ENCODE results near the gene CELF4. TPM values are rescaled to one million over a fixed set of nuclear protein-coding genes. Genes with fewer than 3 reads are reported as not detected.
"Not testable (repeated sequence)": the region's sequence is repeated elsewhere in the genome, so short reads cannot be mapped to it uniquely, and the experiment has no call there.

CELF4 gene
- total RNA-seq, 1 experiment from 2014 or later, result 0.11 TPM

- Mint-ChIP-seq H3K4me1 (ENCODE audit: low read depth, unreplicated experiment) (no peaks in the 10 kb centered on the region), H3K9me3 (ENCODE audit: unreplicated experiment) (no peaks in the 10 kb centered on the region), H3K4me3 (ENCODE audit: unreplicated experiment) (no peak overlapping the region), H3K27me3 (ENCODE audit: insufficient read depth, unreplicated experiment) (peaks cover 21% of the 10 kb centered on the region), H3K27ac (ENCODE audit: unreplicated experiment) (no peak overlapping the region), H3K36me3 (ENCODE audit: insufficient read depth, unreplicated experiment) (no peaks in the 10 kb centered on the region)
- Histone ChIP-seq H3K9me3 (no peaks in the 10 kb centered on the region), H3K36me3 (ENCODE audit: control insufficient read depth, insufficient read depth, low read length) (no peaks in the 10 kb centered on the region), H3K4me3 (ENCODE audit: low read depth, low read length) (no peak overlapping the region), H3K27me3 (replicated peaks; ENCODE audit: control insufficient read depth, insufficient read depth, low read length) (no peaks in the 10 kb centered on the region), H3K4me1 (no peaks in the 10 kb centered on the region)
- CTCF ChIA-PET, result no interaction called here
- BruUV-seq (replicated peaks), result no TSS peak
- intact Hi-C loops (cut with micrococcal nuclease; ENCODE audit: unreplicated experiment), result no loop called here
- POLR2A ChIA-PET, result no interaction called here
- TF ChIP-seq CTCF (IDR thresholded peaks at IDR 0.05; ENCODE audit: insufficient read depth in 1 of 2, low read depth in 1 of 2, low read length in 1 of 2, severe bottlenecking in 1 of 2, unreplicated experiment in 1 of 2), result no peak
- DNase-seq, result no peak
Measured at GRCh38 chr18:37464257-37464656, 101.3 kb downstream of the CELF4 start.

- H3K27ac Mint-ChIP-seq (ENCODE audit: unreplicated experiment); H3K4me3 Mint-ChIP-seq (ENCODE audit: unreplicated experiment); H3K9me3 ChIP-seq; H3K4me1 ChIP-seq; H3K4me3 ChIP-seq (ENCODE audit: low read depth, low read length); H3K9me3 Mint-ChIP-seq (ENCODE audit: unreplicated experiment); BruUV-seq (replicated peaks); CTCF ChIA-PET; H3K36me3 ChIP-seq (ENCODE audit: control insufficient read depth, insufficient read depth, low read length); intact Hi-C loops (cut with micrococcal nuclease; ENCODE audit: unreplicated experiment); H3K36me3 Mint-ChIP-seq (ENCODE audit: insufficient read depth, unreplicated experiment); POLR2A ChIA-PET; H3K4me1 Mint-ChIP-seq (ENCODE audit: low read depth, unreplicated experiment); DNase-seq; H3K27me3 ChIP-seq (replicated peaks; ENCODE audit: control insufficient read depth, insufficient read depth, low read length): not testable (repeated sequence)
- peaks cover 18% of the 10 kb centered on the region for H3K27me3 Mint-ChIP-seq (ENCODE audit: insufficient read depth, unreplicated experiment)
Measured at GRCh38 chr18:37461329-37461728, 104.3 kb downstream of the CELF4 start.

- H3K4me1 Mint-ChIP-seq (ENCODE audit: low read depth, unreplicated experiment), result no peaks in the 10 kb centered on the region
- H3K36me3 ChIP-seq (ENCODE audit: control insufficient read depth, insufficient read depth, low read length), result no peaks in the 10 kb centered on the region
- no peak for DNase-seq
- H3K27me3 Mint-ChIP-seq (ENCODE audit: insufficient read depth, unreplicated experiment), result peaks cover 17% of the 10 kb centered on the region
- H3K4me3 ChIP-seq (ENCODE audit: low read depth, low read length), result no peak overlapping the region
- no peak overlapping the region for H3K4me3 Mint-ChIP-seq (ENCODE audit: unreplicated experiment)
- H3K9me3 Mint-ChIP-seq (ENCODE audit: unreplicated experiment), result no peaks in the 10 kb centered on the region
- H3K27ac Mint-ChIP-seq (ENCODE audit: unreplicated experiment), result no peak overlapping the region
- TF ChIP-seq CTCF (IDR thresholded peaks at IDR 0.05; ENCODE audit: insufficient read depth in 1 of 2, low read depth in 1 of 2, low read length in 1 of 2, severe bottlenecking in 1 of 2, unreplicated experiment in 1 of 2), result no peak
- ChIA-PET POLR2A (no interaction called here), CTCF (no interaction called here)
- H3K27me3 ChIP-seq (replicated peaks; ENCODE audit: control insufficient read depth, insufficient read depth, low read length), result no peaks in the 10 kb centered on the region
- no peaks in the 10 kb centered on the region for H3K4me1 ChIP-seq
- BruUV-seq (replicated peaks), result no TSS peak
- no peaks in the 10 kb centered on the region for H3K9me3 ChIP-seq
- intact Hi-C loops (cut with micrococcal nuclease; ENCODE audit: unreplicated experiment), result no loop called here
- no peaks in the 10 kb centered on the region for H3K36me3 Mint-ChIP-seq (ENCODE audit: insufficient read depth, unreplicated experiment)
Measured at GRCh38 chr18:37460604-37461003, 105.0 kb downstream of the CELF4 start.

- H3K27me3 ChIP-seq (replicated peaks; ENCODE audit: control insufficient read depth, insufficient read depth, low read length), result no peaks in the 10 kb centered on the region
- no peaks in the 10 kb centered on the region for H3K4me1 Mint-ChIP-seq (ENCODE audit: low read depth, unreplicated experiment)
- H3K27me3 Mint-ChIP-seq (ENCODE audit: insufficient read depth, unreplicated experiment), result peaks cover 9% of the 10 kb centered on the region
- H3K27ac Mint-ChIP-seq (ENCODE audit: unreplicated experiment), result no peak overlapping the region
- no peak overlapping the region for H3K4me3 ChIP-seq (ENCODE audit: low read depth, low read length)
- BruUV-seq (replicated peaks), result no TSS peak
- POLR2A ChIA-PET, result no interaction called here
- CTCF ChIA-PET, result no interaction called here
- no peaks in the 10 kb centered on the region for H3K9me3 Mint-ChIP-seq (ENCODE audit: unreplicated experiment)
- DNase-seq, result no peak
- no peak overlapping the region for H3K4me3 Mint-ChIP-seq (ENCODE audit: unreplicated experiment)
- no peak for TF ChIP-seq CTCF (IDR thresholded peaks at IDR 0.05; ENCODE audit: insufficient read depth in 1 of 2, low read depth in 1 of 2, low read length in 1 of 2, severe bottlenecking in 1 of 2, unreplicated experiment in 1 of 2)
- no peaks in the 10 kb centered on the region for H3K9me3 ChIP-seq
- no peaks in the 10 kb centered on the region for H3K4me1 ChIP-seq
- no peaks in the 10 kb centered on the region for H3K36me3 Mint-ChIP-seq (ENCODE audit: insufficient read depth, unreplicated experiment)
- no peaks in the 10 kb centered on the region for H3K36me3 ChIP-seq (ENCODE audit: control insufficient read depth, insufficient read depth, low read length)
- intact Hi-C loops (cut with micrococcal nuclease; ENCODE audit: unreplicated experiment), result no loop called here
Measured at GRCh38 chr18:37458697-37459096, 106.9 kb downstream of the CELF4 start.
